Spinal cord (tissue), 10 donors: ENCODE measurements around the gene DMGDH. TPM values are rescaled to one million over a fixed set of nuclear protein-coding genes. Genes with fewer than 3 reads are reported as not detected.

Experiments
- DNase-seq, 6 donors: peaks; one replicate each; pipeline versions ENCODE4 v3.0.0 to v3.0.0-alpha.2; 2013 to 2015; ENCODE audit warnings: low spot score in 6 of 6, low read depth in 4 of 6
- H3K27ac ChIP-seq: one replicate; pipeline ENCODE4 v1.5.1; 2013; ENCODE audit warnings: low read depth, low read length, control low read depth
- H3K27me3 ChIP-seq: one replicate; pipeline ENCODE4 v1.6.1; 2013; ENCODE audit warnings: low read length; ENCODE audit not compliant: control insufficient read depth, insufficient read depth
- H3K36me3 ChIP-seq: one replicate; pipeline ENCODE4 v1.6.1; 2013; ENCODE audit warnings: low read length; ENCODE audit not compliant: control insufficient read depth, insufficient read depth
- H3K4me1 ChIP-seq: one replicate; pipeline ENCODE4 v1.6.1; 2013; ENCODE audit warnings: low read length; ENCODE audit not compliant: control insufficient read depth, insufficient read depth
- H3K4me3 ChIP-seq: one replicate; pipeline ENCODE4 v1.5.1; 2013; ENCODE audit warnings: low read depth, low read length, control low read depth
- H3K9me3 ChIP-seq: one replicate; pipeline ENCODE4 v1.6.1; 2013; ENCODE audit warnings: low read length; ENCODE audit not compliant: control insufficient read depth, insufficient read depth
- WGBS: methylation state at CpG from one replicate; pipeline ENCODE4 v1.1.5; 2013; ENCODE audit warnings: missing lambda C conversion rate; ENCODE audit not compliant: insufficient coverage; 5-methylcytosine and 5-hydroxymethylcytosine counted together
- polyA plus RNA-seq, 2 donors: library from polyadenylated mRNA; unstranded; fragments of 120-200 nt; gene quantifications; one replicate each; pipeline ENCODE4 v1.2.1, GENCODE V29; 2013; ENCODE audit not compliant: insufficient read length in 2 of 2
- total RNA-seq, 2 donors: library from RNA; depleted of rRNA in 1 of 2; stranded (reverse); fragments of 120-200 nt in 1 of 2; fragments of >200 nt in 1 of 2; gene quantifications; one replicate each; pipeline versions ENCODE4 v1.2.3 to v1.2.4, GENCODE V29; 2013 to 2014
- donor health status: healthy.

DMGDH gene
- total and polyA plus RNA-seq, 4 donors, result 3.3 to 7.6 (median 4.3) TPM

GRCh38 chr5:79021753-79022152 lies 47.7 kb downstream of the DMGDH start:
- WGBS, result 20% methylated on average over 1 of the region's 4 CpGs
- no peak for DNase-seq
- Histone ChIP-seq H3K27ac (no peak overlapping the region), H3K27me3 (no peaks in the 10 kb centered on the region), H3K9me3 (no peaks in the 10 kb centered on the region), H3K36me3 (no peaks in the 10 kb centered on the region), H3K4me1 (peaks cover 3% of the 10 kb centered on the region), H3K4me3 (no peak overlapping the region)

- H3K27ac ChIP-seq, result no peak overlapping the region
- peaks cover 3% of the 10 kb centered on the region for H3K4me1 ChIP-seq
- H3K27me3 ChIP-seq, result no peaks in the 10 kb centered on the region
- peak; percentile 50 to 93 (median 60) for DNase-seq
- no peaks in the 10 kb centered on the region for H3K9me3 ChIP-seq
- 9% methylated on average over 8 of the region's 14 CpGs for WGBS
- H3K36me3 ChIP-seq, result no peaks in the 10 kb centered on the region
- no peak overlapping the region for H3K4me3 ChIP-seq
Measured at GRCh38 chr5:79020861-79021561, 48.5 kb downstream of the DMGDH start.

DNA sequence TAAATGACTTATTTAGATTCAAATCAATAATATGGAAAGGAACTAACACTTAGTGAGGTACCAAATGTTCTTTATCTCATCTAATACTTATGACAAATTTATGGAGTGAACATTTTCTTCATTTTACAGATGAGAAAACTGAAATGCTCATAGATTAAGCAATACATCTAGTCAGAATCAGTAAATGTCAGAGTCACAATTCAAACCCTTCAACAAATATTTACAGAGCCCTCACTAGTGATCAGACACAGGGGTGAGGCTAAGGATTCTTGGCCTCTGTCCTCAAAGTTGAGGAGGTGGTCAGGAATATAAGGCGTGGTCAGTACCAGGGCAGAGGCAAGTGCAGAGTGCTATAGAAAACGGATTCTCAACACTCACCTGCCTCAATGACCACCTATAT lies 54.8 kb downstream of the DMGDH start:
- Histone ChIP-seq H3K27ac (no peak overlapping the region), H3K9me3 (no peaks in the 10 kb centered on the region), H3K4me1 (no peaks in the 10 kb centered on the region), H3K4me3 (no peak overlapping the region), H3K27me3 (peaks cover 2% of the 10 kb centered on the region), H3K36me3 (no peaks in the 10 kb centered on the region)
- WGBS, result 100% methylated on average over 1 of the region's 2 CpGs
- DNase-seq, result no peak

- Histone ChIP-seq H3K27ac (no peak overlapping the region), H3K4me1 (no peaks in the 10 kb centered on the region), H3K36me3 (no peaks in the 10 kb centered on the region), H3K4me3 (no peak overlapping the region), H3K27me3 (peaks cover 2% of the 10 kb centered on the region), H3K9me3 (no peaks in the 10 kb centered on the region)
- no peak for DNase-seq
Measured at GRCh38 chr5:79011869-79012268, 57.6 kb downstream of the DMGDH start.

DNA sequence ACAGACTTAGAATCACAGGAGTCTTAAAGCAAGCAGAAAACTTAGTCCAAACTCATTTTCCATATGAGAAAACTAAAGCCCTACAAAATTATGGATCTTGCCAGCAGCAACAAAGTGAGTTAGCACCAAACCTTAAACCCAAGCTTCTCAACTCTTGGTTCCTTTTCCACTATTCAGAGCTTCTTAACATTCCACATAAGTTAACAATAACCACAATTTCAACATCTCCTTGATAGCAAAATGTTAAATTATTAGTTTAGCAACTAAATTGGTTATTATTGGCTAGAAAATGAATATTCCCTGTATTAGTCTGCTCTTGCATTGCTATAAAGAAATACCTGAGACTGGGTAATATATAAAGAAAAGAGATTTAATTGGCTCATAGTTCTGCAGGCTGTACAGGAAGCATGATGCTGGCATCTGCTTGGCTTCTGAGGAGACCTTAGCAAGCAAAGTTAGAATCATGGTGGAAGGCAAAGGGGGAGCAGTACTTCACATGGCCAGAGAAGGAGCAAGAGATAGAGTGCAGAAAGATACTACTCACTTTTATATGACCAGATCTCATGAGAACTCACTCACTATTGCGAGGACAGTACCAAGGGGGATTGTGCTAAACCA lies 58.1 kb downstream of the DMGDH start:
- Histone ChIP-seq H3K4me1 (no peaks in the 10 kb centered on the region), H3K27ac (no peak overlapping the region), H3K36me3 (no peaks in the 10 kb centered on the region), H3K27me3 (peaks cover 2% of the 10 kb centered on the region), H3K9me3 (no peaks in the 10 kb centered on the region), H3K4me3 (no peak overlapping the region)
- 100% methylated on average over 1 of the region's 1 CpG for WGBS
- no peak for DNase-seq

- no peak for DNase-seq
- WGBS, result 100% methylated on average over 1 of the region's 3 CpGs
Measured at GRCh38 chr5:79008362-79008761, 61.1 kb downstream of the DMGDH start.

GRCh38 chr5:79007872-79008271 lies 61.6 kb downstream of the DMGDH start:
- Histone ChIP-seq H3K27me3 (no peaks in the 10 kb centered on the region), H3K9me3 (no peaks in the 10 kb centered on the region), H3K4me1 (no peaks in the 10 kb centered on the region), H3K27ac (no peak overlapping the region), H3K36me3 (no peaks in the 10 kb centered on the region), H3K4me3 (no peak overlapping the region)
- WGBS, result 95% methylated on average over 3 of the region's 3 CpGs
- DNase-seq, result no peak

More at GRCh38 chr5:79008362-79008761, 61.1 kb downstream of the DMGDH start:
- Histone ChIP-seq H3K9me3 (no peaks in the 10 kb centered on the region), H3K27ac (no peak overlapping the region), H3K4me3 (no peak overlapping the region), H3K27me3 (no peaks in the 10 kb centered on the region), H3K4me1 (no peaks in the 10 kb centered on the region), H3K36me3 (no peaks in the 10 kb centered on the region)

DNA sequence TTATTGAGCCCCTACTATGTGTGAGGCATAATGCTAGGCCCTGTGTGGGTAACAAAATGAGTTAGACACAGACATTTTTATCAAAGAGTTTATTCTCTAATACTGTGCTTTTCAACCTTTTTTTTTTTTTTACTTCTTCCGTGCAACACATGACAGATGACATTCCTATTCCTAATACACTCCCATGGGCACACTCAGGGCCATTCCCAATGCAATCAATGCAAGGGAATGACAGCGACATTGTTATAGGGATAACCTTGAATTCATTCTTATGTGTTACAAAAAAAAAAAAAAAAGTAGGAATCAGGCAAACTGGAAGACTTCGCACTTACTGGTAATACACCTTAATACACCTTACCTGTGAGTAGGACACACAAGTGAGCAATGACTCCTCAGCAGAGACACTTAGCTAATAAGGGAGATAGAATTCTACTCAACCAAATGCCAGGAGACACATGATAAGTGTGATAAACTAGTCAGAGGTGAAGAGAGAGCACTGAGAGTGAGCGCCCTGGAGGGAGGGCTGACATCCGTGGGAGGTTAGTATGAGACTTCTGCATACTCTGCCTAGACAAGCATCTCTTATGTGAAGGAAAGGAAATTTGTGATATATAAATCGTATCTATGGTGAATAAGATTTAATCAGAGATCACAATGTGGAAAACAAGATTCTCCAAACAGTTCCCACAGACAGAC lies 63.4 kb downstream of the DMGDH start:
- H3K9me3 ChIP-seq, result no peaks in the 10 kb centered on the region
- H3K4me1 ChIP-seq, result no peaks in the 10 kb centered on the region
- H3K36me3 ChIP-seq, result no peaks in the 10 kb centered on the region
- no CpG with 5 or more reads among the region's 6 CpGs for WGBS
- no peak overlapping the region for H3K4me3 ChIP-seq
- H3K27me3 ChIP-seq, result no peaks in the 10 kb centered on the region
- DNase-seq, result no peak
- H3K27ac ChIP-seq, result no peak overlapping the region

GRCh38 chr5:79005151-79005550 lies 64.3 kb downstream of the DMGDH start:
- no peaks in the 10 kb centered on the region for H3K9me3 ChIP-seq
- H3K4me3 ChIP-seq, result no peak overlapping the region
- peak in 1 of 6 donors; percentile 60 for DNase-seq
- H3K27me3 ChIP-seq, result no peaks in the 10 kb centered on the region
- no peak overlapping the region for H3K27ac ChIP-seq
- WGBS, result no CpG with 5 or more reads among the region's 4 CpGs
- no peaks in the 10 kb centered on the region for H3K4me1 ChIP-seq
- no peaks in the 10 kb centered on the region for H3K36me3 ChIP-seq

DNA sequence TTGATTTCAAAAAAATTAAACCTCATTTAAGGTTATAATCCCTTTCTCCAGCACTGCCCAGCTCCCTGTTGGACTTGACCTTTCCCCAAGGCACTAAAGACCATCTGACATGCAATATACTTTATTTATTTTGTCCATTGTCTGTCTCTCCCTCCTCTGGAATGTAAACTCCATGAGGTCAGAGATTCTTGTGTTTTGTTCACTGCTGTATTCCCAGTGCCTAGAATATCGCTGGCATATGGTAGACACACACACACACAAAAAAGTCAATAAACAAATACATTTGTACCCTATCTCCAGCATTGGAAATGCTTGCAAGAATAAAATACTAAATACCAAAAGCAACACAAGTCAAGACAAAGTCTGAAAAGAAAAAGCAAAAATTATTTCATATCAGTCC lies 67.1 kb downstream of the DMGDH start:
- WGBS, result 89% methylated on average over 1 of the region's 1 CpG

More for the DNA sequence above, 67.1 kb downstream of the DMGDH start:
- H3K4me1 ChIP-seq, result no peaks in the 10 kb centered on the region
- no peaks in the 10 kb centered on the region for H3K27me3 ChIP-seq
- no peaks in the 10 kb centered on the region for H3K36me3 ChIP-seq
- no peaks in the 10 kb centered on the region for H3K9me3 ChIP-seq
- H3K27ac ChIP-seq, result no peak overlapping the region
- DNase-seq, result no peak
- no peak overlapping the region for H3K4me3 ChIP-seq
